Measurements from ENCODE around the gene CAST. TPM values are rescaled to one million over a fixed set of nuclear protein-coding genes. Genes with fewer than 3 reads are reported as not detected.

Gene CAST
- total RNA-seq, 1 donor from 2014 or later, result 260 TPM

DNA sequence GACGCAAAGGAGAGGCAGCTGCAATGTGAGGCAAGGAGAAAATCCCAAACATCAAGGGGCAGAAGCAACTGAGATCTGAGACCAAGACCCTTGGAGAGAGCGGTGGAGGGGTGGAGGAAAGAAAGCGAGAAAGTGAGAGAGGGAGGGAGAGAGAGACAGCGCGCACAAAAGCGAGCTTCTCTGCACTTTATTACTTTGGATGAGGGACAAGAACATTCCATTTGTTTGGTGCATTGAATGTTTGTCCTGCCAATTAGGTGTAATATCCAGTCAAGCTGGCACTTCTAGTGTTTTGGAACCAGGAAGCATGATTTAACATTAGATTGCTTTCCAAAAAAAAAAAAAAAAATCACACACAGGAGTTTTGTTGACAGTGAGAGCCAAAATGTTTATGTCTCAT, 1.4 kb downstream of the CAST start:
- ATAC-seq (no peak), DNase-seq (no peak)
- intact Hi-C loops (cut with DNase I), result no loop called here
- TF ChIP-seq, protein P1, sequence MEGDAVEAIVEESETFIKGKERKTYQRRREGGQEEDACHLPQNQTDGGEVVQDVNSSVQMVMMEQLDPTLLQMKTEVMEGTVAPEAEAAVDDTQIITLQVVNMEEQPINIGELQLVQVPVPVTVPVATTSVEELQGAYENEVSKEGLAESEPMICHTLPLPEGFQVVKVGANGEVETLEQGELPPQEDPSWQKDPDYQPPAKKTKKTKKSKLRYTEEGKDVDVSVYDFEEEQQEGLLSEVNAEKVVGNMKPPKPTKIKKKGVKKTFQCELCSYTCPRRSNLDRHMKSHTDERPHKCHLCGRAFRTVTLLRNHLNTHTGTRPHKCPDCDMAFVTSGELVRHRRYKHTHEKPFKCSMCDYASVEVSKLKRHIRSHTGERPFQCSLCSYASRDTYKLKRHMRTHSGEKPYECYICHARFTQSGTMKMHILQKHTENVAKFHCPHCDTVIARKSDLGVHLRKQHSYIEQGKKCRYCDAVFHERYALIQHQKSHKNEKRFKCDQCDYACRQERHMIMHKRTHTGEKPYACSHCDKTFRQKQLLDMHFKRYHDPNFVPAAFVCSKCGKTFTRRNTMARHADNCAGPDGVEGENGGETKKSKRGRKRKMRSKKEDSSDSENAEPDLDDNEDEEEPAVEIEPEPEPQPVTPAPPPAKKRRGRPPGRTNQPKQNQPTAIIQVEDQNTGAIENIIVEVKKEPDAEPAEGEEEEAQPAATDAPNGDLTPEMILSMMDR (IDR thresholded peaks at IDR 0.05), result no peak
- peak overlapping the region; percentile 98 for H3K27ac ChIP-seq
- H3K9me3 ChIP-seq, result no peaks in the 10 kb centered on the region
- H3K4me3 ChIP-seq, result peak overlapping the region; percentile 87
- H3K4me1 ChIP-seq, result peaks cover 19% of the 10 kb centered on the region
- H3K36me3 ChIP-seq, result no peaks in the 10 kb centered on the region
- H3K27me3 ChIP-seq, result no peaks in the 10 kb centered on the region

DNA sequence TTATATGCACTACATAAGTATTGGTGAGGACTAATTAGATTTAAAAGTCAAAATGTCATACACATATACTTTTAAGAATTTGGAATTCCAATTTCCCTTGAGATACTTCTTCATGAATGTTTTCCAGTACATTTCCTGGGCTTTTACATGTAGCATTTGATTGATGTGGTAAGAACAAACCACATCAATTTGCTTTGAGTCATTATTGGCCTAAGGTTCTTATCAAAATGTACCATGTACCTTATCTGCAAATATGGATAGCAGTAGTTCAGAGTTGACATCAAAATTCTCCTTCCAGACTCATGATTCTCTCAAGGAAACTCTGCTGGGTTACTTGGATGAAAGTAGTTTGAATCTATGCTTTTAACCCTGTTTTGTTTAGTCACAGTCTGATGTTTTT, 2.5 kb downstream of the CAST start:
- no peak overlapping the region for H3K27ac ChIP-seq
- DNase-seq, result no peak
- TF ChIP-seq, protein P1 (IDR thresholded peaks at IDR 0.05), result no peak
- no peaks in the 10 kb centered on the region for H3K27me3 ChIP-seq
- intact Hi-C loops (cut with DNase I), result no loop called here
- ATAC-seq, result no peak
- no peak overlapping the region for H3K4me3 ChIP-seq
- H3K4me1 ChIP-seq, result peaks cover 19% of the 10 kb centered on the region
- H3K9me3 ChIP-seq, result no peaks in the 10 kb centered on the region
- H3K36me3 ChIP-seq, result no peaks in the 10 kb centered on the region

DNA sequence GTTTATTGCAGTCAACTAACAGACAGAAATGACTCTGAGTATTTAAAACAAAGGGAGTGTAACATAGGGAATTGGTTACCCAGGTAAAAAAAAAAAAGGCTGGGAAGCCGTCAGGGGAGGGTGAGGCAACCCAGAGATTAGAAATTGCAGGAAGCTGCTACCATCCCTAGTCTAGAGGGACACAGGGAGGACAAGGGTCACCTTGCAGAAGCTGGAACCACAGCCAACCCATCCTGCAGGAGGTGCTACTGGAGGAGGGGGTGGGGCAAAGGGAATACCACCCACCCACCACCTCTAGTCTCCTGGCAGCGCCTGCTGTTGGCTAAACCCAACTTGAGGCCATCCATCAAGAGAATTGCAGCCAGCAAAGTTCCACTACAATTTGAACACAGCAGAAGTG, 6.5 kb downstream of the CAST start:
- H3K9me3 ChIP-seq, result no peaks in the 10 kb centered on the region
- ATAC-seq (peak; percentile 42), DNase-seq (no peak)
- H3K4me1 ChIP-seq, result peaks cover 8% of the 10 kb centered on the region
- no peak overlapping the region for H3K4me3 ChIP-seq
- intact Hi-C loops (cut with DNase I), result no loop called here
- no peaks in the 10 kb centered on the region for H3K27me3 ChIP-seq
- TF ChIP-seq, protein P1 (IDR thresholded peaks at IDR 0.05), result no peak
- H3K36me3 ChIP-seq, result no peaks in the 10 kb centered on the region
- no peak overlapping the region for H3K27ac ChIP-seq

DNA sequence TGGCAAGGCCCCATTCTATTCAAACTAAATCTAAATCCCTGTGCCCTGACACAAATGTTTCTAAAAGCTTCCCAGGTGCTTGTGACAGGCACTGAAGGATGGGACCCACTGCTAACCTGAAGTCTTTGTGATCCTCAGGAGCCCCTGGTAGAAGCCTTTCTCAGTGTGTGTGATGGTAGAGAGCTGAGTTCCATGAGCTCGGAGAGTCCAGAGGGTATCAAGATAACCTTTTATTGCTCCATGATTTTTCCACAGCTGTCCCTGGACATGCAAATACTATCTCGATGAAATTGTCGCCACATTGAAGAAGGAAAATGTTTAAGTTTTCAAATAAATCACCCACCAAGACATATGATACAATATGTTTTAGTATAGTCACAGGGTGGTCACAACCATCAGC, 7.7 kb downstream of the CAST start:
- H3K4me1 ChIP-seq, result no peaks in the 10 kb centered on the region
- H3K9me3 ChIP-seq, result no peaks in the 10 kb centered on the region
- H3K36me3 ChIP-seq, result no peaks in the 10 kb centered on the region
- no peaks in the 10 kb centered on the region for H3K27me3 ChIP-seq
- TF ChIP-seq, protein P1 (IDR thresholded peaks at IDR 0.05), result no peak
- ATAC-seq, result no peak
- no peak overlapping the region for H3K4me3 ChIP-seq
- H3K27ac ChIP-seq, result no peak overlapping the region
- DNase-seq, result no peak
- intact Hi-C loops (cut with DNase I), result no loop called here

DNA sequence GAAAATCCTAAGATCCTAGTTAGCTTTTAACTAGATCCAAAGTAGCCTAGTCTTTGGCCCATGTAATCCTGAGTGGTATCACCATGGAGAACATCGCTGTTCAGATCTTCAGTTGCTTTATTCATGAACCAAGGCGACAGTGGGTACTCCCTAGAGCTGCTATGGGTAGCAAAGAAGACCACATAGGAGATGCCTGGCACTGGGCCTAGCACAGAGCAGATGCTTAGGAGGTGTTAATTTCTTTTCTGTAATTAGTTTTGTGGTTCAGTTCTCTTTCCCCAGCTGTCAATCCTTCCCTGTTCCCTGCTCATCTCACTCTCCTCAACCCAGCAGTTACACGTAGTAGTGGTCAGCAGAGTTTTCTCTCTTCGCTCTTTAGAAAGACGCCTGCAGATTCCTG, 9.3 kb downstream of the CAST start:
- Histone ChIP-seq H3K36me3 (peaks cover 7% of the 10 kb centered on the region), H3K27ac (no peak overlapping the region), H3K27me3 (no peaks in the 10 kb centered on the region), H3K9me3 (no peaks in the 10 kb centered on the region), H3K4me1 (no peaks in the 10 kb centered on the region), H3K4me3 (no peak overlapping the region)
- no peak for ATAC-seq
- no peak for DNase-seq
- TF ChIP-seq, protein P1 (IDR thresholded peaks at IDR 0.05), result no peak
- intact Hi-C loops (cut with DNase I), result no loop called here

DNA sequence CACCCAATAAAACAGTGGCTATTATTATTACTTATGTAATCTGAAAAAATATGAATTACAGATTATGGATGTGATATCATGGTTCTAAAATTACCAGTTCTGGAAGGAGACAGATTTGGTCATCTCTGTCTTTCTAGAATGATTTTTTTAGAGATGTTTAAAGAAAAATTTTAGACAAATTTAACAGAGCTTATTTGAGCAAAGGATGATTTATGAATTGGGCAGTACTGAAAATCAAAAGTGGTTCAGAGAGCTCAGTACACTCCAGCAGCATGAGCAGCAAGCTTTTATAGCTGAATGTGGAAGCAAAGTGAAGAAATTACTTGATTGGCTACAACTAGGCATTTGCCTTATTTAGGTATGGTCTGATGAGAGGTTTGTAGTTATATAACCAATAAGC, 11.0 kb downstream of the CAST start:
- Histone ChIP-seq H3K36me3 (peaks cover 20% of the 10 kb centered on the region), H3K4me3 (no peak overlapping the region), H3K27me3 (no peaks in the 10 kb centered on the region), H3K4me1 (no peaks in the 10 kb centered on the region), H3K27ac (no peak overlapping the region), H3K9me3 (no peaks in the 10 kb centered on the region)
- TF ChIP-seq, protein P1 (IDR thresholded peaks at IDR 0.05), result no peak
- DNase-seq (no peak), ATAC-seq (no peak)
- intact Hi-C loops (cut with DNase I), result no loop called here
